EH (cell line): Measurements from ENCODE around the gene DYRK3.

ENCODE experiments used
- DNase-seq: peaks from one replicate; pipeline ENCODE4 v3.0.0-alpha.2; 2015; ENCODE audit warnings: low read depth

DYRK3 gene

DNA sequence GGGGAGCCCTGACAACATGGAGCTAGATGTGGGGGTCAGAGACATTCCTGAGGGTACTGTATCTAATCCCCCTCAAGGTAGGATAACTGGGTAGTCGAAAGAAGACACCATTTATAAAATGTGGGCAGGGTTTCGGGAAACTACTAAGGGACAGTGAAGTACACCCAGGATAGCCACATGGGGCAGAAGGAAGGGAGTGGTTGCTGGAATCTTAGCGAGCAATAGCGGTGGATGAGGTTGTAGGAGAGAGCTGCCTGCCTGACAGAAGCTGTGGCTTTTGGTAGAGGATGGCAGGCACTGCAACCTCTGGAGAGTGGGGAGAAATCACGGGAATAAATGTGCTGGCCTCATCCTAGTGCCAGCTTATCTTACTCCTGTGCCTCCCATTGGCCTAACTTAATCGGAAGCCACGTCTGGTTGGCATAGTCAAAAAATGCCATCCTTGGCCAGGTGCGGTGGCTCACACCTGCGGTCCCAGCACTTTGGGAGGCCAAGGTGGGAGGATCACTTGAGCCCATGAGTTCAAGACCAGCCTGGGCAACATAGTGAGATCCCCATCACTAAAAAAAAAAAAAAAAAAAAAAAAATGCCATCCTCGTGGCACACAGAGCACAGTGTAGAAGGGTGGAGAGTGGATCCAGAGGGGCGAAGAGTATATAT is 26.0 kb downstream of the DYRK3 start:
- no peak for DNase-seq

- DNase-seq: no peak
These were observed 27.2 kb downstream of the DYRK3 start for GRCh38 chr1:206662396-206663092.

DNA sequence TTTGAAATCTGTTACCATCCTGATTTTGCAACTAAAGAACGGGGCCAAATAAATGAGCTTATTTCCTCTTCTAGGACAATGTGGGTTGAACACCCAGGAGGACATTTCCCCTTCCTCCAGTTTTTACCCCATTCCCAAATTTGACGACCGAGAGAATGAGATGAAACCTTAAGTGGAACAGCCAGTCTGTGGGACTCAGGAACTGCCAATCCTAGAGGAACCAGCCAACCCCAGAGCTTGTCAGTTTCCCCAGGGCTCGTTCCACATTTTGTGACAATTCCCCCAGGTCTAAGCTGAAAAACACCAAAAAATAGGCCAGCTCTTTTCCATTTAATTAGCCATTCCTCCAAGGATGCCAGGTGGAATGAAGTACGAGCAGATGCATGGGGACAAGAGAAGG is 28.0 kb downstream of the DYRK3 start:
- no peak for DNase-seq

- peak; percentile 71 for DNase-seq
These were observed 28.7 kb downstream of the DYRK3 start for GRCh38 chr1:206663832-206664652.

GRCh38 chr1:206664740-206665139 is 29.4 kb downstream of the DYRK3 start:
- DNase-seq: no peak

DNA sequence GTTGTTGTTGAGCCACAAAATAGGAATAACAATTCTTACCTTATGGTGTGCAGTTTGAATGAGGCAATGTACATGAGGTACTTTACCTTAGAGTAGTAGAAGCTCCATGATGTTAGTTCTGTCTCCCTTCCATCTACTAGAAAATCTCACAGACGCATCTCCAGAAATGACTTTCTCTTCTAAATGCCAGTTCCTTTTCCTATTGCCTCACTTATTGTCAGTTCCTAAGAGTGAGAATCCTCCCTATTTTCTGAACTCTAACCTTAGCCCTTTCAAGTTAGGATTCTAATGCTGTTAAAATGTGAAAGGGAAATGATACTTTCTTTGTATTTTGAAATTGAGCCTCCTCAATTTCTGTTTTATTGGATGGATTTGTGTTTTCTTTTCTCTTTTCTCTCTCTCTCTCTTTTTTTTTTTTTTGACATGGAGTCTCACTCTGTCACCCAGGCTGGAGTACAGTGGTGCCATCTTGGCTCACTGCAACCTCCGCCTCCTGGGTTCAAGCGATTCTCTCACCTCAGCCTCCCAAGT is 30.8 kb downstream of the DYRK3 start:
- DNase-seq: no peak

- no peak for DNase-seq
These were observed 31.8 kb downstream of the DYRK3 start for GRCh38 chr1:206666954-206667665.

DNA sequence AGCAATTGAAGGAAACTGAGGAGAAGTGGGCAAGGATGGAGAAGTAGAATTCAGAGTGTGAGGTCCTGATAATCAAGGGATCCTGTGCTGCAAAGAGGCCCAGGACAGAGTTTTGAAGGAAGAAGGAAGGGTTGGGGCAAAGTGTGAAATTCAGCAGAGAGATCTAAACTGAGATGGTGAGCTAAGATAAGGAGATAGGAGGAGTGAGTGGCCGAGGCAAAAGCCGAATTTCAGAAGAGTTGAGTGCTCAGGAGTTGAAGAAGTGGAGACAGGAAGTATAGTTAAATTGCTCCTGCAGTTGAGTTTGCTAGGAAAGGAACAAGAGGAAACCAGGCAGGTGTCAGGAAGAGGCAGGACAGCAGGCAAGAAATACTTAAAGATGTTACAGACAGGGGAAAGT is 33.0 kb downstream of the DYRK3 start:
- no peak for DNase-seq

DNA sequence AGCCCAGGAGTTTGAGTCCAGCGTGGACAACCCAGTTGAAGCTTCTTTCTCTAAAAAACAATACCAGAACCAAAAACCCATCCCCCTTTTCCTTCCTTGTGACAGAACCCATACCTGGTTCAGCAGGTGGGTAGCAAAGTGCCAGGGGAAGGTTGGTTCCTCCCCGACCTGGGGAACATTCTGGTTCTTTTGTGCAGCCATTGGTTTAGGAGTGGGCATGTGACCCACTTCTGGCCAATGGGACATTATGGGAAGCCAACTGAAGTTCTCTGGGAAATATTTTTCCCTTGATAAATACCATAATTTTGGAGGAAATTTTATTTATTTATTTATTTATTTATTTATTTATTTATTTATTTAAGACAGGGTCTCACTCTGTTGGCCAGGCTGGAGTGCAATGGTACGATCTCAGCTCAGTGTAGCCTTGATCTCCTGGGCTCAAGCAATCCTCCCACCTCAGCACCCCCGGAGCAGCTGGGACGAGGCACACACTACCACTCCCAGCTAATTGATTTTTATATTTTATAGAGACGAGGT is 33.6 kb downstream of the DYRK3 start:
- no peak for DNase-seq

- no peak for DNase-seq
These were observed 36.8 kb downstream of the DYRK3 start for GRCh38 chr1:206672011-206672688.

GRCh38 chr1:206672844-206673758 is 37.8 kb downstream of the DYRK3 start:
- DNase-seq: peak; percentile 53

GRCh38 chr1:206674236-206674635 is 38.9 kb downstream of the DYRK3 start:
- DNase-seq: no peak

GRCh38 chr1:206674745-206675175 is 39.4 kb downstream of the DYRK3 start:
- peak; percentile 99 for DNase-seq

- DNase-seq: no peak
These were observed 41.2 kb downstream of the DYRK3 start for GRCh38 chr1:206676499-206676898.

GRCh38 chr1:206678490-206678889 is 43.2 kb downstream of the DYRK3 start:
- no peak for DNase-seq

GRCh38 chr1:206679738-206680211 is 44.4 kb downstream of the DYRK3 start:
- DNase-seq: no peak

DNA sequence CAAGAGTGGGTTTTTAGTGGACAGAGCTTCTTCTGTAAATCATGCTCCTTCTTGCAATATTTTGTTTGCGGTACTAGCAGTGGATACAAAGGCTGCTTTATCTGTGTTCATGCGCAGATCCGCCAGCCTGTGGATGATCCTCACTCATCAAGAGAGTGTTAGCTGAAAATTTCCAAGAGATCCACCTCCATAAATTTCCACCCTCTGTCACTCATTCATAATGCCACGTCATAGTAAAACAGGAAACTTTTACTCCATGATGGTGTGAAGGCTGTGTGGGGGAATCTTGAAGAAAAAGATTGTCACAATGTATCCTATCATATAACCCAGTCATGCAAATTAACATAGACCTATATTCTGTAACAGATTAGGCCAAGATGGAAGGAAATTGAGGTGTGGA is 44.9 kb downstream of the DYRK3 start:
- no peak for DNase-seq

DNA sequence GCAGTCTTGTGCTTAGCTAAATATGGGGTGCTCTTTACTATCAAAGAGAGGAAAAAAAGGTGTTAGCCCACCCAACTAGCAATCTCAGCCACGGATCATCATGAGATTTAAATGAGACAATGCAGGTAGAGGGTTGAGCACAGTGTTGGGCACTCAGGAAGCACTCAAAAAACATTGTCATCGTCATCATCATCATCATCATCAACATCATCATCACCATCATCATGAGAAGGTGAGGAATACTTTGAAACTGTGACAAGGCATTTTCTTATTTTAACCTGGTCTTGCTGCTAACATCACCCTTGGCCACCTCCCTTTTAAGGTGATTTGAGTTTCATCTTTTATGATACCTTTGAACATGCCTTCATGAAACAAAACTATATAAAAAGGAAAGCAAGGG is 46.0 kb downstream of the DYRK3 start:
- DNase-seq: no peak

- DNase-seq: no peak
These were observed 46.8 kb downstream of the DYRK3 start for GRCh38 chr1:206682111-206682510.

DNA sequence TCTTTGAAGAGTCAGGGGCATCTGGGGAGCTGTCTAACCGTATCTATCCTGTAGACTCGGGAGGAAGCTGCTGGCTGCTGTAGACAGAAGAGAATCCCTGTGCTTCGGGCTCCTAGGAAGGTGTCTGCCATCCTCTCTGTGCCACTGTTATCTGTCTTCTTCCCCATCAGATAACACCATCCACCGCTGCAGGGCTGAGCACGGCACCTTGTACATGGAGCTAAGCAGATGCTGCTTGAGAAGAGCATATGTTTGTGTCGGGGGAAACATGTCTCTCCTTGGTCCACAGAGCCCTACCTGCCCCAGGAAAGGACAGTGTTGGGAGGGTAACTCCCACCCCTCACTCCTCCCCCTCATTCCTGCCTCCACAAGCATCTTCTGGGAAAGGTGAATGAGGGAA is 48.0 kb downstream of the DYRK3 start:
- no peak for DNase-seq
